GM12872 (cell line): ENCODE data around the gene UNC5C.

Experiments
- TF ChIP-seq, protein P1 (sequence below): IDR thresholded peaks from 3 replicates; pipeline ENCODE4 v1.5.1; 2011; ENCODE audit warnings: low read depth, mild to moderate bottlenecking, low read length, moderate library complexity; ENCODE audit not compliant: insufficient read depth

The UNC5C gene

DNA sequence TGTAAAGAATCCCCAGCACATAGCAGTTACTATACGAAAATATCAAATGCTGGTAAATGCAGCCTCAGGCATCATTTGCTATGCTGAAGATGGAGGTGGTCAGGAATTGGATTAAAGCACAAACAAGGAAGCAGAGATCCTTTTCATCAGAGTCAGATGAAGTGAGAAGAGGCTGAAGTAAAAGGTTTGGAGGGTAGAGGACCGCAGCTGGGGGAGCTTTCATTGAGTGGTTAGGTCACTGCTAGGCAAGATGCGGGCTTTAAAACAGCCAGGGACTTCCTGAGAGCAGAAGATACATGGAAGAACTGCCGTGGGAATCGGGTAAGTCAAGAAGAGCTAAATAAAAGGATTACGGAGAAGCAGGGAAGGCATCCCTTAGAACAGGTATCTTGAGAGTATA lies 351.4 kb downstream of the UNC5C start:
- TF ChIP-seq, protein P1, sequence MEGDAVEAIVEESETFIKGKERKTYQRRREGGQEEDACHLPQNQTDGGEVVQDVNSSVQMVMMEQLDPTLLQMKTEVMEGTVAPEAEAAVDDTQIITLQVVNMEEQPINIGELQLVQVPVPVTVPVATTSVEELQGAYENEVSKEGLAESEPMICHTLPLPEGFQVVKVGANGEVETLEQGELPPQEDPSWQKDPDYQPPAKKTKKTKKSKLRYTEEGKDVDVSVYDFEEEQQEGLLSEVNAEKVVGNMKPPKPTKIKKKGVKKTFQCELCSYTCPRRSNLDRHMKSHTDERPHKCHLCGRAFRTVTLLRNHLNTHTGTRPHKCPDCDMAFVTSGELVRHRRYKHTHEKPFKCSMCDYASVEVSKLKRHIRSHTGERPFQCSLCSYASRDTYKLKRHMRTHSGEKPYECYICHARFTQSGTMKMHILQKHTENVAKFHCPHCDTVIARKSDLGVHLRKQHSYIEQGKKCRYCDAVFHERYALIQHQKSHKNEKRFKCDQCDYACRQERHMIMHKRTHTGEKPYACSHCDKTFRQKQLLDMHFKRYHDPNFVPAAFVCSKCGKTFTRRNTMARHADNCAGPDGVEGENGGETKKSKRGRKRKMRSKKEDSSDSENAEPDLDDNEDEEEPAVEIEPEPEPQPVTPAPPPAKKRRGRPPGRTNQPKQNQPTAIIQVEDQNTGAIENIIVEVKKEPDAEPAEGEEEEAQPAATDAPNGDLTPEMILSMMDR = no peak

DNA sequence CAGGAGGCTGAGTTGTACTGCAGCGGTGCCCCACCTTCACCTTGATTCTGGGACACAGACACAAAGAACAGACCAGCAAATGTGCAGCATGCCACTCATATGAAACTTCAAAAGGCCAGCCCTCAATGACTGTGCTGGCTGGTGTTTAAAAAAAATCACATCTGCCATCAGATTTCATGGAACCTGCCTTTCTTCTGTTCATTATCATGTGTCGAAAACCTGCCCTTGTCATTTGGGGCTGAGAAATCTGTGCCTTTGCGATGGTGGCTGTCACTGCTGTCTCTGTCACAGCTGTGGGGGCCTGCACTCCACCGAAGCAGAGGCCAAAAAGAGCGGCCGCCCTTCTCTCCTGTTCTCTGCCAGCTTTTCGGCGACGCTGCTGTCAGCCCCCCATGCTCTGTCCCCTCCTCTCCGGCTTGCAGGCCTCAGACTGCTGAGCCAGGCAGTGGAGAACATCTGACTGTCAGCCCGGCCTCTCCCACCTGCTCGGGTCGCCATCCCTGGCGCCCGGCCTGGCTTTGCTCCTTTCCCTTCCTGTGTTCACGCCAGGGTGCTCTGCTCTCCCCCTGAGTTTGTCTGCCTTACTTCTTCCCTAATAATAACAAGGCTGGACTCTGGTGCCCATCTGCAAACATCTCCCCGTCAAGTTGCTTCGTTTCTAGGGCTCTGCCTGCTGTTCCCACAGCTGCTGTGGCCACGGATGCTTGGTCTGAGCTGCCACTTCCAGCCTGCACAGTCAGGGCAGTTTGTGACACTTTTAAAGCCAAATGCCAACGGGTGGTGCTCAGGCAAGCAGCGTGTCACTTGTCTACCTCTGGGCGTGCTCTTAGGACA lies 355.2 kb downstream of the UNC5C start:
- TF ChIP-seq, protein P1 = no peak

DNA sequence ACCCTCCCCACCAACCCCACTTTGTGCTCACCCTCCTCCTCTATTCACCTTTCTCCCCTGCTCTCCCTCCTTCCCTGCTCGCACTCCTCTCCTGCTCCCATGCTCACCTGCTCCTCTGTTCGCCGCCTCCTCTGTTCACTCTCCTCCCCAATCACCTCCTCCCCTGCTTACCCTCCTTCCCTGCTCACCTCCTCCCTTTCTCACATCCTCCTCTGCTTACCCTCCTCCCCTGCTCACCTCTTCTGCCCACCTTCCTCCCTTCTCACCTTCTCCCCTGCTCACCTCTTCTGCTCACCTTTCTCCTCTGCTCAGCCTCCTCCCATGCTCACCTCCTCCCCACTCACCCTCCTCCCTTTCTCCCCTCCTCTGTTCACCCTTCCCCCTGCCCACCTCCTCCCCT lies 357.2 kb downstream of the UNC5C start:
- TF ChIP-seq, protein P1 = no peak

DNA sequence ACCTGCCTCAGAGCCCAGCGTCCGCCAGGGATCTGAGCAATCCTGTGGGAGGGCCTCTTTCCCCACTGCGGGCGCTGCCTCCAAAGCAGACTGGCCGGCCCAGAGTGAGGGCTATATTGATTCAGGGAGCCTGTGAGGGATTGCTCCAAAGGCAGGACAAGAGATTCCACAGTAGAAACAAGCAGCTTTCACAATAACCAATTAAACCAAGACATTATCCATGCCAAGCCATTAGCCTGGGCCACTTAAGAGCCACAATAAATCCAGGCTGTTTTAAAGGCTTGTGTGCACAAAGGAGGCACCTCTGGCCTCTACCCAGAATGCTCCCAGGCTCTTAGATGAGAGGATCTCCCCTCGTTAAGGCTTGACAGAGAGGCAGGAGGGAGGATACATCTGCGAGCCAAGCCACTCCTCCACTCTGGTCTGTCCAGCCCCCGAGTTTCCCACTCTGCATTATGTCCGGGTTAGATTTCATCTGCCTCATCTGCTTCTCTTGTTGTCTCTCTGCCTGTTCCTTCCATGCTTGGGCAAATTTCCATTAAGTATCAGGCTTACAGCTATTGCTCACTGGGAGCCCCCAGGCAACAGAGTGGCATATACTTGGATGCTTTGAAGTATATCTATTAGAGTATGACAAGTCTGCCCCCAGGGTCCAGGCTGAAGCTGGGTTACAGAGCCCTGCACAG lies 357.9 kb downstream of the UNC5C start:
- TF ChIP-seq, protein P1 = no peak

DNA sequence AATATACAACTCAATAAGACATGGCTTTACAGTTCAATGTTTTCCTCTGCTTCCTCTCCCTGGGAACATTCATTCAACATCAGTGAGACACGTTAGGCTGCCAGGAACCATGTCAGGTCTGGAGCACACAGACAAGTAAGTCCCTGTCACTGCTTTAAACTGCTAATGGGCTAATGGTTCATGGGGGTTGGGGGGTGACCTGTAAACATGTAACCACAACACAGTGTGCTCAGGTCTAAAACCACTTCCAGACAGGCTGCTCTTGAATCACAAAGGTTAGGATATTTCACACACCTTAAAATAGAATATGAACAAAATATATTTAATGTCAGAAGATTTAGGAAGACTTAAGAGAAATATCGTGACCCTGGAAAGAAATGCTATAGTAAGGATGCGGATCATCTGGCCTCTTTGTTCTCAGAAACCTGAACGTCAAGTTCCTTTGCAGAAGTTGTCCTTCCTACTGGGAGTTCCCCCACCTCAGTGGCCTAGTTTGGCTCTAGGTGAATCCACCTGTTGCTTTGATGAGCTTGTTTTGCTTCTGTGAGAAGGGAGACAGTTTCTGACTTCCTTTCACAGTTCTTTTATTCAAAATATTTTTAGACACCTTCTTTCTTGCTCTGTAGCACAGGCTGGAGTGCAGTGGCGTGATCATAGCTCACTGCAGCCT lies 359.9 kb downstream of the UNC5C start:
- TF ChIP-seq, protein P1 = no peak

DNA sequence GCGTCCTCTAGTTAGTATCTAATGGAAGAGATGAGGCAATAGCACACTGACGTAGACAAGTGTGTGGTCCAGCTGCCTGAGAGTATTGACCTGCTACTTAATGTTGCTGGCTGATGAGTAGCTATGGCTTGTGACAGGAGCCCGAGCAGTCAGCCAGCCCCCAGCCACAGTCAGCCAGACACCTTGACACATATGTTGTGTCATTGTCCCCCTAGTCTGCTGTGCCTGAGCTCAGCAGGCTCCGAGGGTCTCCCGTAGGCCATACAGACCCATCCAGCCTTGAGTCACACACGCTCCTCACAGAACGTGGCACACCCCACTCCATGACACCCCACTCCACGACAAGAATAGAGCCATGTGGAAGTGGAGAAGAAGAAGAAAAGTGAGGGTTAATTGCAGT lies 362.1 kb downstream of the UNC5C start:
- TF ChIP-seq, protein P1 = no peak
